HG02759 (cell line): ENCODE results near the gene CCDC51.

ENCODE experiments used
- ATAC-seq: cut with Tn5 transposase; IDR thresholded peaks from one replicate; pipeline ENCODE4 v1.9.1; 2021; ENCODE audit warnings: mild to moderate bottlenecking, moderate library complexity; ENCODE audit not compliant: unreplicated experiment

Gene CCDC51

GRCh38 chr3:48435223-48435595 is 4.7 kb downstream of the CCDC51 start:
- no peak for ATAC-seq

GRCh38 chr3:48434591-48435222 is 5.2 kb downstream of the CCDC51 start:
- ATAC-seq, result no peak

- no peak for ATAC-seq
These were observed 6.3 kb downstream of the CCDC51 start for GRCh38 chr3:48433472-48434118.

- no peak for ATAC-seq
These were observed 7.2 kb downstream of the CCDC51 start for GRCh38 chr3:48432411-48433371.

- no peak for ATAC-seq
These were observed 8.5 kb downstream of the CCDC51 start for GRCh38 chr3:48431224-48432029.

- ATAC-seq, result no peak
These were observed 9.2 kb downstream of the CCDC51 start for GRCh38 chr3:48430708-48431101.

- peak; percentile 15 for ATAC-seq
These were observed 9.8 kb downstream of the CCDC51 start, which contains the start of gene PLXNB1 for GRCh38 chr3:48429960-48430707. TSS of gene PLXNB1 (minus strand) at chr3:48430086. CDS start at chr3:48424611, 5,475 bp downstream.

- peak; percentile 56 for ATAC-seq
These were observed 10.5 kb downstream of the CCDC51 start for GRCh38 chr3:48429317-48429959.

GRCh38 chr3:48428572-48429316 is 11.2 kb downstream of the CCDC51 start:
- ATAC-seq, result peak; percentile 38

- no peak for ATAC-seq
These were observed 11.8 kb downstream of the CCDC51 start for GRCh38 chr3:48428088-48428571.

GRCh38 chr3:48427630-48427962 is 12.3 kb downstream of the CCDC51 start:
- no peak for ATAC-seq

GRCh38 chr3:48426944-48427629 is 12.8 kb downstream of the CCDC51 start:
- no peak for ATAC-seq

GRCh38 chr3:48426401-48426909 is 13.5 kb downstream of the CCDC51 start:
- ATAC-seq, result no peak

GRCh38 chr3:48425281-48425812 is 14.6 kb downstream of the CCDC51 start:
- no peak for ATAC-seq

- ATAC-seq, result no peak
These were observed 15.8 kb downstream of the CCDC51 start for GRCh38 chr3:48423883-48424695.

GRCh38 chr3:48423241-48423882 is 16.6 kb downstream of the CCDC51 start:
- no peak for ATAC-seq
